ENCODE measurements around the gene PHYHIPL.

DNA sequence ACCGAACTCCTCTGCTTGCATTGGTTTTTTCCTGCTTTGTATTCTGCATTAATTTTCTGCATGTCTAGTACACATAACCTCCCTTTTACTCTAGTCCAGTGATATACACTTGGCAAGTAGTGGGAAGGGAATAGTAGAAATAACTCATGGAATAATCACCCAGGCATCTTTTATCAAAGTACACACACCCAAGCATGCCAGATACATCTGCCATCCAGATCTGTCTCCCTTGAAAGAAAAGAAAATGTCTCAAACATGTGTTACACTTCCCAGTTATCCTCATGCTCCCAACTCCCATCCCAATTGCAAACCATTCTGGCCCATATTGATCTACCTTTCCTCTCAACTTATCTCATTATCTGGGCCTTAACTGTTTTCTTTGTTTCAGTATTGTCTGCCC, 79.0 kb downstream of the PHYHIPL start:
- TF ChIP-seq POLR2A (IDR thresholded peaks at IDR 0.05): no peak
- TF ChIP-seq CTCF (IDR thresholded peaks at IDR 0.05): no peak
